ENCODE measurements around the gene MPPED1. TPM values are rescaled to one million over a fixed set of nuclear protein-coding genes. Genes with fewer than 3 reads are reported as not detected.

MPPED1 gene
- total and polyA plus RNA-seq, 2 of the 13 experiments (the other 11 are each of a cell fraction or from before 2014, with no cell fraction given) = 0.77 TPM; not detected in 1

DNA sequence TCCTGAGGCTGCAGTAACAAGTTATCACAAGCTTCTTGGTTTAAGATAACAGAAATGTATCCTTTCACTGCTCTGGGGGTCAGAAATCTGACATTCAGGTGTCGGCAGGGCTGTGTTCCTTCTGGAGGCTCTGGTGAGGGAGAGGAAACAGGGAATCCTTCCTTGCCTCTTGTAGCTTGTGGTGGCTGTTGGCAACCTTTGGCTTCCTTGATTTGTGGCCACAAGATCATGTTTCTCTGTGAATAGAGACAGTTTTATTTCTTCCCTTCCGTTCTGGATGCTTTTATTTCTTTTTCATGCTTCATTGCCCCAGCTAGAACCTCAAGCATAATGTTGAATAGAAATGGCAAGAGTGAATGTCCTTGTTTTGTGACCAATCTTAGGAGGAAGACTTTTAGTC is 44.0 kb downstream of the MPPED1 start (continued):
- TF ChIP-seq, protein P1, sequence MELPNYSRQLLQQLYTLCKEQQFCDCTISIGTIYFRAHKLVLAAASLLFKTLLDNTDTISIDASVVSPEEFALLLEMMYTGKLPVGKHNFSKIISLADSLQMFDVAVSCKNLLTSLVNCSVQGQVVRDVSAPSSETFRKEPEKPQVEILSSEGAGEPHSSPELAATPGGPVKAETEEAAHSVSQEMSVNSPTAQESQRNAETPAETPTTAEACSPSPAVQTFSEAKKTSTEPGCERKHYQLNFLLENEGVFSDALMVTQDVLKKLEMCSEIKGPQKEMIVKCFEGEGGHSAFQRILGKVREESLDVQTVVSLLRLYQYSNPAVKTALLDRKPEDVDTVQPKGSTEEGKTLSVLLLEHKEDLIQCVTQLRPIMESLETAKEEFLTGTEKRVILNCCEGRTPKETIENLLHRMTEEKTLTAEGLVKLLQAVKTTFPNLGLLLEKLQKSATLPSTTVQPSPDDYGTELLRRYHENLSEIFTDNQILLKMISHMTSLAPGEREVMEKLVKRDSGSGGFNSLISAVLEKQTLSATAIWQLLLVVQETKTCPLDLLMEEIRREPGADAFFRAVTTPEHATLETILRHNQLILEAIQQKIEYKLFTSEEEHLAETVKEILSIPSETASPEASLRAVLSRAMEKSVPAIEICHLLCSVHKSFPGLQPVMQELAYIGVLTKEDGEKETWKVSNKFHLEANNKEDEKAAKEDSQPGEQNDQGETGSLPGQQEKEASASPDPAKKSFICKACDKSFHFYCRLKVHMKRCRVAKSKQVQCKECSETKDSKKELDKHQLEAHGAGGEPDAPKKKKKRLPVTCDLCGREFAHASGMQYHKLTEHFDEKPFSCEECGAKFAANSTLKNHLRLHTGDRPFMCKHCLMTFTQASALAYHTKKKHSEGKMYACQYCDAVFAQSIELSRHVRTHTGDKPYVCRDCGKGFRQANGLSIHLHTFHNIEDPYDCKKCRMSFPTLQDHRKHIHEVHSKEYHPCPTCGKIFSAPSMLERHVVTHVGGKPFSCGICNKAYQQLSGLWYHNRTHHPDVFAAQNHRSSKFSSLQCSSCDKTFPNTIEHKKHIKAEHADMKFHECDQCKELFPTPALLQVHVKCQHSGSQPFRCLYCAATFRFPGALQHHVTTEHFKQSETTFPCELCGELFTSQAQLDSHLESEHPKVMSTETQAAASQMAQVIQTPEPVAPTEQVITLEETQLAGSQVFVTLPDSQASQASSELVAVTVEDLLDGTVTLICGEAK (IDR thresholded peaks at IDR 0.05) = no peak
- TF ChIP-seq, protein P1 (CRISPR knock-in tag; IDR thresholded peaks at IDR 0.05) = no peak
- TF ChIP-seq MED13 (CRISPR knock-in tag; IDR thresholded peaks at IDR 0.05) (no peak), KAT7 (CRISPR knock-in tag; IDR thresholded peaks at IDR 0.05; ENCODE audit: borderline replicate concordance) (no peak), ZNF225 (CRISPR knock-in tag; IDR thresholded peaks at IDR 0.05) (no peak), HOXA5 (CRISPR knock-in tag; IDR thresholded peaks at IDR 0.05) (no peak)
